ENCODE data around the gene KLHL25. TPM values are rescaled to one million over a fixed set of nuclear protein-coding genes. Genes with fewer than 3 reads are reported as not detected.

KLHL25 gene
- total and polyA plus RNA-seq, 8 donors, result 1.2 to 36.2 (median 5.8) TPM

GRCh38 chr15:85737061-85737460, 57.7 kb downstream of the KLHL25 start:
- no peak for DNase-seq
- no peak overlapping the region for H3K27ac ChIP-seq
- 92 to 98% (median 94%) methylated on average over 6 of the region's 6 CpGs for WGBS, 5 donors
- H3K4me3 ChIP-seq, result no peak overlapping the region
- intact Hi-C loops (cut with DNase I; ENCODE audit: low total_unique reads), result no loop called here
- H3K9me3 ChIP-seq, result peaks cover 0 to 10% (median 8%) of the 10 kb centered on the region in 4 donors
- H3K4me1 ChIP-seq, result peaks cover 0 to 5% (median 2%) of the 10 kb centered on the region in 4 donors
- peaks cover 70 to 100% (median 96%) of the 10 kb centered on the region in 4 donors for H3K36me3 ChIP-seq
- H3K27me3 ChIP-seq, result no peaks in the 10 kb centered on the region
- no peak for TF ChIP-seq POLR2AphosphoS5 (IDR thresholded peaks at IDR 0.05)
- TF ChIP-seq EP300 (IDR thresholded peaks at IDR 0.05), result no peak

GRCh38 chr15:85733416-85733815, 61.3 kb downstream of the KLHL25 start:
- intact Hi-C loops (cut with DNase I; ENCODE audit: low total_unique reads), result loop anchor here (5.0 kb wide), 1 partner anchor 104 kb away; no protein-coding TSS in a partner anchor
- no peaks in the 10 kb centered on the region for H3K27me3 ChIP-seq
- peaks cover 0 to 13% (median 6%) of the 10 kb centered on the region in 4 donors for H3K4me1 ChIP-seq
- H3K4me3 ChIP-seq, result no peak overlapping the region
- TF ChIP-seq POLR2AphosphoS5 (IDR thresholded peaks at IDR 0.05), result no peak
- TF ChIP-seq CTCF (IDR thresholded peaks at IDR 0.05), result no peak
- TF ChIP-seq EP300 (IDR thresholded peaks at IDR 0.05), result no peak
- TF ChIP-seq POLR2A (IDR thresholded peaks at IDR 0.05), result no peak
- H3K27ac ChIP-seq, result no peak overlapping the region
- H3K9me3 ChIP-seq, result peaks cover 0 to 10% (median 8%) of the 10 kb centered on the region in 4 donors
- H3K36me3 ChIP-seq, result peaks cover 78 to 100% (median 98%) of the 10 kb centered on the region in 4 donors
- DNase-seq, result no peak

- Histone ChIP-seq H3K27me3 (no peaks in the 10 kb centered on the region), H3K36me3 (peaks cover 68 to 100% (median 97%) of the 10 kb centered on the region in 4 donors), H3K4me1 (peaks cover 0 to 40% (median 23%) of the 10 kb centered on the region in 4 donors), H3K9me3 (peaks cover 0 to 10% (median 8%) of the 10 kb centered on the region in 4 donors), H3K4me3 (no peak overlapping the region), H3K27ac (peak overlapping the region in 3 of 5 donors; percentile 19 to 73 (median 35))
- intact Hi-C loops (cut with DNase I; ENCODE audit: low total_unique reads), result loop anchor here (5.0 kb wide), 1 partner anchor 107 kb away; no protein-coding TSS in a partner anchor
- TF ChIP-seq CTCF (IDR thresholded peaks at IDR 0.05) (peak in 5 of 7 experiments; percentile 64 to 85 (median 71)), POLR2AphosphoS5 (IDR thresholded peaks at IDR 0.05) (no peak), EP300 (IDR thresholded peaks at IDR 0.05) (no peak), POLR2A (IDR thresholded peaks at IDR 0.05) (no peak)
- WGBS, 5 donors, result 28 to 32% (median 30%) methylated on average over 5 of the region's 5 CpGs
- DNase-seq, result peak in 1 of 2 donors; percentile 87
Measured at GRCh38 chr15:85730001-85730820, 64.5 kb downstream of the KLHL25 start.

GRCh38 chr15:85727068-85727467, 67.7 kb downstream of the KLHL25 start:
- H3K27ac ChIP-seq, result peak overlapping the region in 4 of 5 donors; percentile 68 to 78 (median 72)
- H3K9me3 ChIP-seq, result no peaks in the 10 kb centered on the region
- DNase-seq, result no peak
- H3K4me3 ChIP-seq, result no peak overlapping the region
- TF ChIP-seq CTCF (IDR thresholded peaks at IDR 0.05) (no peak), POLR2A (IDR thresholded peaks at IDR 0.05) (no peak), EP300 (IDR thresholded peaks at IDR 0.05) (no peak), POLR2AphosphoS5 (IDR thresholded peaks at IDR 0.05) (no peak)
- H3K27me3 ChIP-seq, result no peaks in the 10 kb centered on the region
- peaks cover 12 to 59% (median 35%) of the 10 kb centered on the region in 4 donors for H3K4me1 ChIP-seq
- H3K36me3 ChIP-seq, result peaks cover 65 to 100% (median 97%) of the 10 kb centered on the region in 4 donors
- WGBS, 5 donors, result 63 to 74% (median 70%) methylated on average over 2 of the region's 2 CpGs
- intact Hi-C loops (cut with DNase I; ENCODE audit: low total_unique reads), result no loop called here

All from stomach (tissue), 9 donors.